SK-N-MC (cell line): ENCODE results near the gene CAMK2N1.

ENCODE experiments used
- EZH2 ChIP-seq: fragments of 200-600 bp; sonication (generic); IDR thresholded peaks from one replicate; pipeline ENCODE4 v1.6.1; 2017; ENCODE audit warnings: antibody characterized with exemption
- FOXP2 ChIP-seq: optimal IDR thresholded peaks from 2 replicates; pipeline ENCODE3; 2011; ENCODE audit warnings: mild to moderate bottlenecking, moderate library complexity; ENCODE audit not compliant: insufficient read depth; ENCODE audit errors: extremely low read length, control extremely low read depth
- POLR2AphosphoS5 ChIP-seq: IDR thresholded peaks from 2 replicates; pipeline ENCODE4 v1.6.1; 2012; ENCODE audit warnings: mild to moderate bottlenecking, low read depth, low read length, borderline replicate concordance

- TF ChIP-seq EZH2, result no peak
- no peak for TF ChIP-seq FOXP2
- no peak for TF ChIP-seq POLR2AphosphoS5
Measured at GRCh38 chr1:20528221-20528620, 42.2 kb upstream of the CAMK2N1 start.
